ENCODE measurements around the gene OR2T2.
"Not testable (repeated sequence)": the region's sequence is repeated elsewhere in the genome, so short reads cannot be mapped to it uniquely, and the experiment has no call there.

Gene OR2T2

DNA sequence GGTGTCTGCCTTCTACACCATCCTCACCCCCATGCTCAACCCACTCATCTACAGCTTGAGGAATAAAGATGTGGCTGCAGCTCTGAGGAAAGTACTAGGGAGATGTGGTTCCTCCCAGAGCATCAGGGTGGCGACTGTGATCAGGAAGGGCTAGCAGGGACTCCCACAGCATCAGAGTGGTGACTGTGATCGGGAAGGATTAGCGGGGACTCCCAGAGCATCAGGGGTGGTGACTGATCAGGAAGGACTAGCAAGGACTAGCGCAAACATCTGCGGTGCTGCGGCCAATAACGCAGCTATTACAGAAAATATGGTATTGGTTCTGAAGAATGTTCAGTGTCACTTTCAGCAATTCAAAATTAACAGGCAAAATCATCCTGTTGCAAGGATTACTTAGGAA is 8.2 kb downstream of the OR2T2 start:
- not testable (repeated sequence) for DNase-seq

DNA sequence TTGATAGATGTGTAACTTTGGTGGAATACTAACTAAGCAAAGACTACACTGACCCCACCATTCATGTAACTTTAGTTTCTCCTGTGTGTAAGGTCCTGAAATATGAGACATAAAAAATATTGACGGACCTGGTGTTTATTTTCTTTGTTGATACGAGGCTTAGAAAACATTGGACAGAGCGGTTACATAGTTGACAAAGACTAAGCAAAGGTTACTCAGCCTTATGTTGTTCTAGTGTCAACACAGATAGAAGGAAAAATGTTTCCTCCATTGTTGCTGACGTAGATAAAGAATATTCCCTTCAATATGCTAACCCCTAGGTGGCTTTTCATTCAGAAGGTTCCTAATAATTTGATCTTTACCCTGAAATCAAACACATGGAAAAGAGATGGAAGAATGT is 9.6 kb downstream of the OR2T2 start:
- DNase-seq = not testable (repeated sequence)

DNA sequence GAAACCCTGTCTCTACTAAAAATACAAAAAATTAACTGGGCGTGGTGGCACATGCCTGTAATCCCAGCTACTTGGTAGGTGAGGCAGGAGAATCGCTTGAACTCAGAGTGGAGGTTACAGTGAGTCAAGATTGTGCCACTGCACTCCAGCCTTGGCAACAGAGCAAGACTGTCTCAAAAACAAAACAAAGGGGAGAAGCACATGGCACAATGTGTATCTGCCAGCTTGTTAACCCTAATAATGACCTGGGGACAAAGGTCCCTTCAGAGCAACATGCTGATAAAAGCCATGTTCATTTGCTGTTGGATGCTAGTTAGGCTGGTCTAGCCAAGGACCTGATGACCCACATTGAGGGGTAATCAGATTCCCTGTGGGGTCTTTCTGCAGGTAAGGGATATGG is 11.2 kb downstream of the OR2T2 start:
- not testable (repeated sequence) for DNase-seq

DNA sequence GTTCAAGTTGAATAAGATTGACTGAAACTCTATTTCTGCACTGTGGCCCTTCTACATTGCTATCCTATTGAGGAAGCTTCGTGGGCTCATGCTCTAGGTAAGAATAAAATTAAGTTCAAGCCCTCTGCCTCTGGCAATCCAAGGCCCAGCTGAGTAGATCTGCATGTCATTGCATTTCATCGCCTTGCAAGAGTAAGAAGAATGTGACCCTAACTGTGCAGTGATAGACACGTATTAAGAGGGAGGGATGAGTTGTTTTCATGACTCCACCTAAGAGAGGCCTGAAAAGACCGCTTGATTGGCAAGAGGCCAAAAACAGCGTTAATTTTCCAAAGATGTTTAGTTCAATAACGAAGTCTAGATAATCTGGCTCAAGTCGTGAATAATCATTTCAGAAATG is 13.7 kb downstream of the OR2T2 start:
- not testable (repeated sequence) for DNase-seq

DNA sequence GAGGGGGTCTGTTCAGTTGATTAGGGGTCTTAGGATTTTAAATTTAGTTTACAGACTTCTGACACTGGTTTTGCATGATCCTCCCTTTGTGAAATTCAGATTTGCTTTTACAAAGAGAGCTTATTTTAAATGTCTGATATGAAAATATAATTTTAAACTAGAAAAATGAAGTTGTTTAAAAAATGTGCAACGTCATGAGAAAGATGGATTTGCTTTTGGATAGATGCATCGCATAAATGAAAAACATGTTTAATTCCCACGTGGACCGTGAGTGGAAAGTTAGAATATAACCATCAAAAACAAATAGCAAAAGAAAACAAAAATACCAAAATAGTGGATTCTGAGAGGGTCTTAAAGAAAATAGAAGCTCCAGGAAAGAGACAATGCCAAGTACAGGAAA is 25.7 kb downstream of the OR2T2 start:
- DNase-seq = no peak

DNA sequence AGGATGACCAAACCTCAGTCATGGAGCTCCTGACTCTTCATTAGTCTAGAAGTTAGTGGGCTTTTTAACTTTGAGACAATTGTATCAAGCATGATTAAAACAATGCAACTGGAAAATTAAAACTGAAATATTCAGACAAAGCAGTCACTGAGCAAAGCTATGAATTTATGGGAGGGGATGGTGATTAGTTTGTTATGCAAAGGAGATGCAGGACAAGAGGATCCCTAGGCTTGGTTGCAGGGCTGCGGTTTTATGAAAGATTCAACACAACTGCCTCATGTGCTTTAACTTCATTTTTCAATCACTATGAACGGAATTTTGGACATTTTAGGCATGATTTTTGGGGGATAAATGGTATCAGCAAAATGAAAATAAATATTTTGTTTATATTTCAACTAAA is 26.7 kb downstream of the OR2T2 start:
- DNase-seq = not testable (repeated sequence)

DNA sequence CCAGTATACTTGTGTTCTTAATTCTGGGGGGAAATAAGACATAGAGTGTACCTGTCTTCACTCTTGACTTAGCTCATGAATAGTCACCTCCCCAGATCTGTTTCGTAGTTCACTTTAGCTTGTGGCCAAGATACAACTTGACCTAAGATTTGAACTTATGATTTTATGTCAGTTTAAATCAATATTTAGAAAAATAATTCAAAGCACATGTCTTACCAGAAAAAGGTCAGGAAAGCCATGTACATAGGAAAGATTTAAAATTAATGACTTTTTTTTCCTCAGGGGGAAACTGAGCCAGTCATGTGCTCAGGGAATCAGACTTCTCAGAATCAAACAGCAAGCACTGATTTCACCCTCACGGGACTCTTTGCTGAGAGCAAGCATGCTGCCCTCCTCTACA is 27.6 kb downstream of the OR2T2 start, which contains the start of gene OR2T3:
OR2T3 (plus strand) TSS at position 301 of the 400 bp plus-strand sequence; CDS start at position 301, 0 bp downstream.
- not testable (repeated sequence) for DNase-seq

DNA sequence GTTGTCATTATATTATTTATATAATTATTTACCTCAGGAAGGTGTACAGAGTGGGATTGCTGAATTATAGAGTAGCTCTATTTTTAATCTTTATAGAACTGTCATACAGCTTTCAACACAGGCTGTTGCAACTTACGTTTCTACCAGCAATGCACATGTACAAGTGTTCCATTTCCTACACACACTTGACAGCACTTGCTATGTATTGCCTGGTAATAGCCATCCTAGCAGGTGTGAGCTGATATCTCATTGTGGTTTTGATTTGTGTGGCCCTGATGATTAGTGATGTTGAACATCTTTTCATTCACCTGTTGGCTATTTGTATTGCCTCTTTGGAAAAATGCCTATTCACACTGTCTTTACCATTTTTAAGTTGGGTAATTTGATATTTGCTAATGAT is 30.2 kb downstream of the OR2T2 start:
- DNase-seq = not testable (repeated sequence)

DNA sequence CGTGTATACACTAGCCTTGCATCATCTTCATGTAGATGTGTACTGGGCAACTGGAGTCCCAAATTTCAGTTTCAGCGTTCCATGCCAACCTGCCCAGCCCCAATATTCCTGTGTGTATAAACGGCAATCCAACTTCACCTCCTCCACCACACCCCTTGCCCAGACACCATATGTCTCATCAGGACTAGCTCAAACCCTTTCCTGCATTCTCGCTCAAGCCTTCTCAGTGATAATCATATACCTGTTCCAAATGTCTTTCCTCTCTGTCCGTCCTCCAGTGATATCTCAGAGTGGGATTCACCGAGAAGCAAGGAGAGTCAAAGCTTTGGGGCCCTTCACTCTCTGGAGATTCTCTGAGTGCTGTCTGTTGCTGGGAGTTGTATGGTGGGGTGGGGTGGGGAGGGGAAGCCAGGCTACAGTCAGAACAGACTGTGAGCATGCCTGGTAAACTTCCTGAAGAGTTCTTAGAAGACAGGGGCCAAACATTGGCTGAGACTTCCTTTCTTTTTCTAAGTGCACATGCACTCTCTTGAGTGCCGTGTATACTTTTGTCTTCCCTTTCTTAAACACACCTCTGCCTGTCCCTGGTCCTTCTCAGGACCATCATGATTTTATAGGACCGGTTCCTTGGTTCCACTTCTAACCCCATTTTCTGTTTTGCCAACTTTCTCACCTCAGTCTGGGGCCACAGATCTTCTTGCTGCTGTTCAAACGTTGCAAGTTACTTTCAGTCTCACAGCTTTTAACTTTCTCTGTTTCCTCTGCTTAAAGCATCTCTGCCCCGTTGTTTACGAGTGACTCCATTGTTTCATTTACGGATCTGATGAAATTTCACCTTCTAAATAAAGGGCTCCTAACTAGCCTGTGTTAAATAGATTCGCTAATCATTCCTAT is 36.5 kb downstream of the OR2T2 start:
- DNase-seq = not testable (repeated sequence)

DNA sequence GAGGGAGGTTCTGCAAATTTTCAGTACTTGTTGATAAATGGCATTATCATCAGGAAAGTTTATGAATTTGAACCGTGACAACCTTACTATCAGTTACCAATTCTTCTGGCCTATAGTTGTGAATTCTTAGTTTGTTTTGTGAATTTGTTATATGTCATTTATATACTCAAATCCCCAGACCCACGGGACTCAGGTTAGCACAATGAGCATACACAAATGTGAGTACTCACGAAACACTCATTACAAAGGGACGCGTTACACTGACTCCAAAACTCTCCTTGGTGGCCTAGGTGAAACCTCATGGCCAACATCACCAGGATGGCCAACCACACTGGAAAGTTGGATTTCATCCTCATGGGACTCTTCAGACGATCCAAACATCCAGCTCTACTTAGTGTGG is 42.9 kb downstream of the OR2T2 start, which contains the start of gene OR2T5:
OR2T5 (plus strand) TSS at position 301 of the 400 bp plus-strand sequence; CDS start at position 301, 0 bp downstream.
- DNase-seq = not testable (repeated sequence)

DNA sequence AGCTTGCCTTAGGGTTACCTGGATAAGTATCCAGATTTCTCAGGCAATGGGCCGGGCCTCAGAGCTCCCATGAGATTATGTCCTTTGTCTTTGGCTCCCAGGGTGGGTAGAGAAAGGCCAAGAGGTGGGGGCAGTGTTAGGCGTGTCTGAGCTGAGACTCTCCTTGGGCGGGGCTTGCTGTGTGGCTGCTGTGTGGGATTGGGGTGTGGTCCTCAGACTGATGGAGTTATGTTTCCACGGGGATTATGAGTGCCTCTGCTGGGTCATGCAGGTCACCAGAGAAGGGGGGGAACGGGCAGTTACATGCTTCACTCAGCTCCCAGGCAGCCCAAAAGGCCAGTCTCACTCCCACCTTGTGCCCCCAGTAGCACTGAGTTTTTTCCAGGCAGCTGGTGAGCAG is 51.2 kb downstream of the OR2T2 start:
- not testable (repeated sequence) for DNase-seq

DNA sequence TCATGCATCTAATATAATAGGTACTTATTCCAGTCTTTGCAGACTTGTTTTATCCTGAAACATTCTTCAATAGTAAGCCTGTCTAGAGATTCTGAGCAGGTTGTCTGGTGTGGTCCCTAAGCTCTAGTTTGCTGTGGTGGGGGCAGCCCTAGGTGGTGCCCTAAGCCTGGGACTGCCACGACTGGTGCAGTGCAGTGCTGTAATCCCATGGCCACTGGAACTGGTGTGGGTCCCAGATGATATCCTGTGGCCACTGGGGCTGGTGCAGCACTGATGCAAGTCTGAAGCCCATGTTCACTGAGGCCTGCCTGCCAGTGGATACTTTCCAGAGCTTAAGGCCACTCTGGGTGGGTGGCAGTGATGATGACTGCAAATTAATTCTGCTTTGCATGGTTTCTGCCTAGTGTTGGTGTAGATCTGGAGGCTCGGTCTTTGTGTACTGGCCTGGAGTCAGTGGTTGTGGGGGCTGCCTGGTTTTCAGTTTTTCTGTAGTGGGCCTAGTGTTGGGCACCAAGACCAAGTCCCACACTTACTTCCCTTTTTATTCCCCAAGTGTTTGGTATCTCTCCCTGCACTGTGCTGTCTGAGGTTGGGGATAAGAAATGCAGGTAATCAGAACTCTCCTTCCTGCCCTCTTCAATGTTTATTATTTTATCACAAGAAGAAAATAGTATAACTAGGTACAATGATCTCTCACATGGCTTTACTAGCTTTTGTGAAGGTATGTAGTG is 55.0 kb downstream of the OR2T2 start:
- DNase-seq = not testable (repeated sequence)
